HG02610 (cell line): ENCODE results near the gene REPS1.
"Not testable (repeated sequence)": the region's sequence is repeated elsewhere in the genome, so short reads cannot be mapped to it uniquely, and the experiment has no call there.

Source experiments
- ATAC-seq: cut with Tn5 transposase; IDR thresholded peaks from one replicate; pipeline ENCODE4 v1.9.1; 2021; ENCODE audit warnings: mild to moderate bottlenecking, moderate library complexity; ENCODE audit not compliant: unreplicated experiment

REPS1 gene

DNA sequence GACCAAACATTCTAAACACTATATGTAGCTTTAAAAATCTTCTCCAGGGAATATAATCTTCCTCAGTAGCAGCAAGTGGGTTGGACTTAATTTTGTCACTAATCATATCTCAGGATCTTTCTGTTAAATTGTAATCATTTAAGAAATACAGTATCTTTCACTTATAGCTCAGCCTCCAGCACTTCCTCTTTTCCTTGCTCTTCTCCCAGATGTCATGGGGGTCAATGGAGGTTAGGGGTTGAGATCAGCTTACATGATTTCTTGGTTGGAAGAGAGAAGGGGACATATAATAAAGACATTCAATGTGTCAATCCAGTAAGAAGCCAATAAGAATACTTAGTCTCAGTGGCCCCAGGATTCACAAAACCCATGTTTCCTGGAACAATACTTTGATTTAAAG is 15.7 kb upstream of the REPS1 start:
- no peak for ATAC-seq

GRCh38 chr6:138999949-139000725 is 12.1 kb upstream of the REPS1 start:
- ATAC-seq = no peak

- no peak for ATAC-seq
Observed at GRCh38 chr6:138997136-138997535, 9.1 kb upstream of the REPS1 start.

- no peak for ATAC-seq
Observed at GRCh38 chr6:138996524-138996923, 8.5 kb upstream of the REPS1 start.

DNA sequence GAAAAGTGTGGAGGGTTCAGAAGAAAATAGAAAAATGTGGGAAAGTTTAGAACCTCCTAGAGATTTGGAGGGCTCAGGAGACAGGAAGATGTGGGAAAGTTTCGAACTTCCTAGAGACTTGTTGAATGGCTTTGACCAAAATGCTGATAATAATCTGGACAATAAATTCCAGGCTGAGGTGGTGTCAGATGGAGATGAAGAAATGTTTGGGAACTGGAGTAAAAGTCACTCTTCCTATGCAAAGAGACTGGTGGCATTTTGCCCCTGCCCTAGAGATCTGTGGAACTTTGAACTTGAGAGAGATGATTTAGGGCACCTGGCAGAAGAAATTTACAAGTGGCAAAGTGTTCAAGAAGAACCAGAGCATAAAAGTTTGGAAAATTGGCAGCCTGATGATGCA is 5.4 kb upstream of the REPS1 start:
- ATAC-seq = not testable (repeated sequence)

- ATAC-seq = not testable (repeated sequence)
Observed at GRCh38 chr6:138992965-138993364, 4.9 kb upstream of the REPS1 start.

DNA sequence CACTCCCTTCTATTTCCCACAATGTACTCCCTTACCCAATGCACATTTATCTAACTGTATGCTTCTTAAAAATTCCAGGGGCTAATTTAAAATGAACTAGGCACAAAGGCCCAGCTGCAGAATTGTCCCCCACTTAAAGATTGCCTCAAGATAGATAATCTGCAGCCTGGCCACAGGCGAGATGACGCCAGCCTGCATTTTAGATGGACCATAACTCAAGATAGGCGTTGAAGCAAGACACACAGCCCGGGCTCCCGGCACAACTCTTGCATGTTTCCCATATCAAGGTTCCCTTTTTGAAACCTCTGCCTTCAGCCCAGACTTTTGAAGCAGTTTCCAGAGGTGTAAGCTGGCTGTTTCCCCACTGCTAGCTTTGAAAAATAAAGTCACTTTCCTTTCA is 3.2 kb upstream of the REPS1 start:
- ATAC-seq = no peak

DNA sequence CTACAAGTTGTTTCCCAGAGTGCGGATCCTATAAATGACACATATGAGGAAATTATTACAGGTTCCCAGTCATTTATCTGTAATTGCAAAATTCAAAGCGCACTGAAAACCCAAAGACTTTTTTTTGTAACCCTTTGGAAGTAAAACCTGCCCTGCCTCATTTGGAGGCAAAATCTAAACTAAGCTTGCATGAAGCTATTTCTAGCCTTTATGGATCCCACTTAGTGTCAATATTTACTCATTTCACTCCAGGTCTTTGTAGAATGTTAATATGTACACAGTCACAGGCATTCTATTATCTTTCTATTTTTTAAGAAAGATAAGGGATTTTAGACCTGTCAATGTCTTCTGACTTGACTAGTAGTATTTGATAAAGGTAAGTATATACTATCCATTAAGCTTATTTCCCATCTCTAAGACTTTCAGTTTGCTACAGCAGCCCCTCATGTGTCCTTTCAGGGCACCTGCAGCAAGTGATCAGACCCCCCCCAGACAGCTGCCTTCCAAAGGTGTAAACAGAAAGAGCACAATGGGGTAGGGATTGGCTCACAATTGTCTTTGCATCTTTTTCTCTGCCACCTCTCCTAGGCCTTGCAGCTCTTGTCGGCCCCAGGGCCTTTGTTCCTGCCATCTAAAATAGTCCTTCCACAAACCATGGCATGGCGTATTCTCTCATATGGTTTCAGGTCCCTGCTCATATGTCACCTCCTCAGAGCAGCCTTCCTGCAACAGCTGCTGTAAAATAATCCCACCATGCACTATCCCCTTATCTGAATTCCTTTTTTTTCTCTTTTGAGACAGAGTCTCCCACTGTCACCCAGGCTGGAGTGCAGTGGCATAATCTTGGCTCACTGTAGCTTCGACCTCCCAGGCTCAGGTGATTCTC is 1.3 kb upstream of the REPS1 start:
- ATAC-seq = no peak

- ATAC-seq = peak; percentile 6
Observed at GRCh38 chr6:138988469-138988834, 399 bp upstream of the REPS1 start.

DNA sequence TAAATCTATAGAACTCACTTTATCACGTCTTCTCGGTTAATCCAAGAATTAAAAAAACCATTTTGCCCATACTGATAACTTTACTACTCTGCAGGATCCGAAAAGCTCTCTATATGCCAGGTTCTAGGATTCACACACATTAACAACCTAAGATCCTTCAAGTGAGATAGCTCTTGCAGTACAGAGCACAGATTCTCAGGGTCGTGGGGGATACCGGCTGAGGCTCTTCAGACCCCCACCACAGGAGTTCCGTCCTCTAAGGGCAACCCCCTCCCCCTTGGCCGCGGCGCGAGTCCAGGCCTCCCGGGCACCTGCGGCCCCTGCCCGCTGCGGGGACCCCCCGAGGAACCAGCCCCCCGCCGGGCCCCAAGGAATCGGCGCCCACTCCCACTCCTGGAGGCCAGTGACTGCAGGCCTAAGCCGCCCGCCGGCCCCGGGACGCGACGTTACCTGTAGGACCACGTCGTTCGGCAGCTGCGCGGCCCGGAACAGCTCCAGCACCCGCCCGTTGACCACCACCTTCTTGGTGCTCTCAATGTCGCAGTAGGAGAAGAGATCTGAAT is 892 bp downstream of the REPS1 start:
- peak; percentile 18 for ATAC-seq

DNA sequence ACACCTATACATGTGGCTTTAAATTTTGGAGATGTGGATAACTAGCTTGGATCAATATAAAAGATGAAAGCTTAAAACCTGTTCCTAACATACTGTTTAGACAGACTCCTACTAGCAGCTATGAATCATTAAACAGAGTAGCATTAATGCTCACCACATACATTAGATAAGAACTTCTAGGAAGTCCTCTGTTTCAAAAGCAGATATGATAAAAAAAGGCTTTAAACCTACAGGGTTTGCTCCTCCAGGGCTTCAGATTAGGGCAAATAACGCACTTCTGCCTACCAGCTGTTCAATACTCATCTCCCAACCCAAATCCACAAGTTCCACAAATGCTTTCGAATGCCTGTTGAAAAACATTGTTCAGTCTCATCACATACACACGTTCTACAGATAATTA is 1.5 kb downstream of the REPS1 start:
- no peak for ATAC-seq

GRCh38 chr6:138981416-138981815 is 6.6 kb downstream of the REPS1 start:
- ATAC-seq = no peak

DNA sequence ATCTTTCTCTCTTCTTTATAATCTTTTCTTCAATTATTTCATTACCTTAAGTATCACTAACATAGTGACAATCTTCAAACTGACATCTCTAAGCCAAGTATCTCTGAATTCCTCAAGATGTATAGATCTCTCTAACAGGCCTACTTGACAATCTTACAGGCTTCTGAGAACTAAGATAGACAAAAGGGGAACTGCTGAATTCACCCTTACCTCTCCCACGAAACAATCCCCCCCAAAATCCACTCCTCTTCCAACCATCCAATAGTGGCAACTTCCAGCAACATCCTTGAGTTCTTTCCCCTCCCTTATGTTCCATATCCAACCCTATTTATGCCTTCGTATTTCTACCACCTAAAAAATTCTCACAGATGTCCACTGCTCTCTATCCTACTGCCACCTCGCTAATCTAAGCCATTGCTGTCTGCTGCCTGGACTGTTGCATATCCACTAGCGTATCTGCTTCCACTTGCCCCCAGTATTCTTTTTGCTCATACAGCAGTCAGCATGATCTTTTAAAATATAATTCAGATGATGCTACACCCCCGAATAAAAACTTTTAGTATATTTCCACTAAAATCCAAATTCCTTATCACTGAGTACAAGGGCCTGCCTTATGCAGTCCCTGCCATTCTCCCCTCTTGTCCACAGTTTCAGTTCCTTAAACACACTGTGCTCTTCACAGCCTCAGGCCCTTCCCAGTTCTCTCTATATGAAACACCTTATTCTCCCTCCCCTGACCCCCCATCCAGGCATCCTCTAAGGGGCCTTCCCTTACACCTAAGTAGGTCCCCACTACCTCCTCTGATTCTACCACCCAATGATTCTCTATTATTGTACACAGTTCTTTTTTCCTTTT is 8.0 kb downstream of the REPS1 start:
- ATAC-seq = peak; percentile 64

DNA sequence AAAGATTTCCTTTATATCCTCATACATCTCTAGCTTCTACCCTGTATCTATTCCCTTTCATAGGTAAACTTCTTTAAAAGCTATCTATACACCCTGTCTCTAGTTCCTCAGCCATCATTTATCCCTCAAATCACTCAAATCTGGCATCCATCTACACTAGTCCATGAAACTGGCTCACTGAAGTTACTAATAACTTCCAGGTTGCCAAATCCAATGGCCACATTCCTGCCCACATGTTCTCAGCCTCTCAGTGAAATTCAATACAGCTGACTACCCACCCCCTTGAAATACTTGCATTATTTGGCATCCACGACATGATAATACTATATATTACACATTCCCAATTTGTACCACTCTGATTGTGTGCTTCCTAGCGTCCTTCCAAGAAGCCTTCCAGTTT is 8.7 kb downstream of the REPS1 start:
- no peak for ATAC-seq

GRCh38 chr6:138978229-138978628 is 9.8 kb downstream of the REPS1 start:
- ATAC-seq = no peak

DNA sequence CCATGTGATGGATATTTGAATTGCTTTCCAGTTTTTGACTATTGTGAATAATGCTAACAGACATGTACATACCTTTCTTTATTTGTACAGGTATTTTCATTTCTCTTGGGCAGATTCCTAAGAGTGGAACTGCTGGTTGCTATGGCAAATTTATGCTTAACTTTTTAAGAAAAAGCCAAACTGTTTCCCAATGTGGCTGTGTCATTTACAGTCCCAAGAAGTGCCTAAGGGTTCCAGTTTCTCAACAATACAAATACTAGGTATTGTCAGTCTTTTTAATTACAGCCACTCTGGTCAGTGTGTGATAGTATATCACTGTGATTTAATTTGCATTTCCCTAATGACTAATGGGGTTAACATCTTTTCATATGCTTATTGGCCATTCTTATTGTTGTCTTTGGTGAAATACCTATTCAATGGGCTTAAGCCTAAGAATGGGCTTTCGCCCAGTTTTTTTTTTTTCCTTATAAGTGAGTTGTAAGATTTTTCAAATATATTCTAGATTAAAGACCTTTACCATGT is 10.3 kb downstream of the REPS1 start:
- ATAC-seq = no peak

DNA sequence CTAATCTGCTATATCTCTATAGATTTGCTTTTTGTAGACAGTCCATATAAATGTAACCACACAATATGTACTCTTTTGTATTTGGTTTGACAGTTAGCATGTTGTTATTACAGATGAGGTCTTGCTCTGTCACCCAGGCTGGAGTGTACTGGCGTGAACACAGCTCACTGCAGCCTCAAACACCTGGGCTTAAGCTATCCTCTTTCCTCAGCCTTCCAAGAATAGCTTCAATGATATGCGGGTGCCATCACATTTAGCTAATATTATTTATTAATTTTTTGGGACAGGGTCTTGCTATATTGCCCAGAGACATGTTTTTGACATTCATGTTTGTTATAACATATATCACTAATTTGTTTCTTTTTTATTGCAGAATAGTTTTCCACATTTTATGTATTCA is 10.8 kb downstream of the REPS1 start:
- no peak for ATAC-seq

DNA sequence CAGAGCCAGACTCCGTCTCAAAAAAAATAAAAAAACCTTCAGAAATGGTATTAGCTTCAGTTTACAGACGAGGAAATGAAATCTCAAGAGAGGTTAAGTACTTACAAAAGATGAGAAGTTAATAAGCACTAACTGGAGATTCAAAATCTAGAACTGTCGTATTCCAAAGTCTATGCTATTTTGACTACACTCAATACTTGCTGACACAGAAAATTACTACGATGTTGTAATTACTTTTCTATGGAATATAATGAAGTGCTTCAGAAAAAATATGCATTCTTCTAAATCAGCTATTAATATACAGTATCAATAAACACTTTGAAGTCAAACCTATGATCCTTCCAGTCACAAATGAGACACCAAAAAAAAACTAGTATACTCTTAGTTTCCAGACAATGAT is 12.2 kb downstream of the REPS1 start:
- ATAC-seq = no peak

GRCh38 chr6:138973466-138974153 is 14.4 kb downstream of the REPS1 start:
- ATAC-seq = no peak

DNA sequence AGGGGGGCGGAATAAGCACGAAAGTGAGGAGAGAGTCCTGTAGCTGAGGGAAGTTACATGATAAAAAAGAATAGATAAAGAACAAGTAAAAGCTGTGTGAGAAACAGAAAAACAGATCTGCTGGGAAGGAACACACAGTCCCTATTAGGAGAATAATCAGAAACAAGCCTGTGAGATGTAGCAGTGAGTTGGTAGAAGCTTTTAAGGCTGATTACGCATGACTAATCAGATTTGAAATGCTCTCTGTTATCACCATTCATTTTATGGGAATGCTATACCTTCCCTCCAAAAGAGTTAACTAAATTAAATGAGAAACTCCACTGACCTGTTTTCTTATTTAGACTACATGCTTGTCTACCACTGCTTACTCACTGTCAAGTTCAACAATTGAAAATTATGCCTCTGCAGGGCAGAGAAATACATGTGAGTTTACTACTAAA is 15.8 kb downstream of the REPS1 start:
- ATAC-seq = no peak
